ENCODE results near the gene ROR1.
"Not testable (repeated sequence)": the region's sequence is repeated elsewhere in the genome, so short reads cannot be mapped to it uniquely, and the experiment has no call there.

The ROR1 gene

DNA sequence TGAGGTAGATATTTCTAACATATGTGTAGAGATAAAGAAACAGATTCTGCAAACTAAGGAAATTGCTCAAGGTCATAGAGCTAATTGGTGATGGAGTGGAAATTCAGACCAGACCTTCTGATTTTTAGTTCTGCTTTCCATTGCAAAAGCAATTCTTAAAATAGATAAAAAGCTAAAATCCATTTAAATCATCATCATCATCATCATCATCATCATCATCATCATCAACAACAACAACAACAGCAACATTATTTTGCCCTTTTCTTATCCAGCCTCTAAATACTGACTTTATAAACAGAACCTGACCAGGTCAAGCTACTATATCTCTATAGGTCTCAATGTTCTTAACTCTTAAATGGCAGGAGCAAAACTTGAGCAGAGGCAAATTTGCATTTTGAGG lies 14.0 kb upstream of the ROR1 start:
- DNase-seq, result no peak

DNA sequence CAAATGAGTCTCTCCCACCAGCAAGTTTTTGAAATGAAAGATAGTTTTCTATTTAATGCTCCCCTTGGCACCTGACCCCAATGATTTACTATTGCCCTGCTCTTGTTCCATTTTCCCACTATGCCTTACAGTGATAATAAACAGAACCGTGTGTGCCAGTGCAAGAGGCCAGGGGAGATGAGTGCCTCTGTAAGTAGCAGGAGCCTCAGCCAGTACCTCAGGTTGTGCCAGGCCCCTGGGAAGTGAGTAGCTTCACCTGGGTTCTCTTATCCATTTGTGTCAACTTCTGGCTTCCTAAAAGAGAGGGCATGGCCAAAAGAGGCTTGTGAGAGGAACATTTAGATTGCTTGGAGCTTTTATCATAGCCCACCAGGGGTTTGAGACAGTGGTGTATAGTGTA lies 3.4 kb upstream of the ROR1 start:
- no peak for DNase-seq

DNA sequence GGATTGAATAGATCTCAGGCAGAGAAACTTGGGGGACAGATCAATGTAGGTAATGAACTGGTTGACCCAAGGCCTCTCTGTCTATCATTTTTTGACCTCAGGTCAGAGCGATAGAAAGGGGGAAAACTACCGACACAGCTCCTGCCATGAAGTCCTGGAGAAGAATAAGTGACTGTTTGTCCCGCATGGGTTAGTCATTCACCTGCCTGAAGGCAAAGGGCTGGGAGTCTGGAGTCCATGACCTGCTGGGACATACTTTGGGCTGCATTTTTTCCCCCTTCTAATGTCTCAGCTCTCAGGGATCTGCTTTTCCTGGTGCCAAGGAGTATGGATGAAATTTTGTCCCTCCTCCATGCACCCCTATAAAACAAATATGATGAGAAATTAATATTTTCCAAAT lies 1.6 kb upstream of the ROR1 start:
- no peak for DNase-seq

DNA sequence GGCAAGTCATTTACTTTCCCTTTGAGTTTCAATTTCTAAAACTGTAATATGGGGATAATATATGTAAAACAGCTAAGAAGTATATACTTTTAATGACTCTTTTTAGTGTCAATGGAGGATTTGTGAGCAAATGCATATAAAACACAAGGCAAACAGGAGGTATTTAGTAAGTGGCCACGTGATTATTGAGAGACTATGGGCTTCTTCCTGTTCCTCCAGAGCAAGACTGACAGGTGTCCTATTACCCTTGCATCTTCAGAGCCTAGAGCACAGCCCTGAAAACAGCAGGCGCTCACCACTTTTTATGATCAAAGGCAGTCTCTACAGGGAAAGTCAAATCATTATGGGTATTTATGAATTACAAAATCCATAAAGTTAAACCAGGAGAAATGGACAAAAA lies 941 bp upstream of the ROR1 start:
- DNase-seq, result no peak

DNA sequence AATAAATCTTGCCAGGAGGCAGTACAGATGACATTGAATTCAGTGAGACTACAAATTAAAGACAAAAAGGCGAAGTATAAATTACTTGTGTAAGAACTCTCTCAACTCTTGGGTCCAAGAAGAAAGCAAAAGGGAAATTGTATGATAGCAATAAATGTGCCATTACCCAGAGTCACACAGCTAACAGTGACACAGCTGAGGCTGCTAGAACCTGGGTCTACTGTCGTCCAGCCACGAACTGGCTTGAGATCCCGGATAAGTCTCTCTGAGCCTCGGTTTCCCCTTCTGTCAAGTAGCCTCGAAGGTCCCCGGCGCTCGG lies 362 bp upstream of the ROR1 start:
- no peak for DNase-seq

DNA sequence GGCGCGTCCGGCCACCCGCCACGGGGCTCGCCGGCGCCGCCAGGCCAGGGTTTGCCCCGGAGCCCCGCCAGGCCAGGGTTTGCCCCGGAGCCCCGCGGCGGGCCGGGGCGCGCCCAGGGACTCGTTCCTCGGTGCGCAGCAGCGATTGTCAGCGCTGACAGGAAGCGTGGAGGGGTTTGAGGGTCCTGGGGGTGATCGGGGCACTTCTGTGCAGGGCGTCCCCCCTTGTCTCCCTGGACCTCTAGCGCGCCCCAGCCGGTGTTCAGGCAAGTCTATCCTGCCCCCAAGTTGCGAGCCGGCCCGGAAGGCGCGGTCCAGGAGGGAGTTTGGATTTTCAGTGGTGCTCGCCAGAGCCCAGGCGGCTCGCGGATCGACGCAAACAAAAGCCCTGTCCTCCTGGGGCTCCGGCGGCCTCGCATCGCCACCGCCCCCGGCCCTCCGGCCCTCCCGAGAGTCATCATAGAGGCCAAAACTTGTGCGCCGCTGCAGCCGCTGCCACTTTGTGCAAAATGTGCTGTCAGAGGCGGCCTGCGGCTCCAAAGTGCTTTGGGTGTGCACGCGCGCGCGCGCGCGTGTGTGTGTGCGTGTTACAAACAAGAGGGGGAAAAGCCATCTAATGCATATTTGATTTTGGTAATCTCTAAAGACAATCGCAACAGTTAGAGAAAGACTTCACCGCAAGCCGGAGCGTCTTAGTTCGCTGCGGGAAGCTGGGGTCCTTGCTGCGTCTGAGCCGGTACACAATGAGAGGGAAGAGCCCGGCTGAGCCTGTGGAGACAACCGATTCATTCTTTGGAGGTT lies 1.0 kb downstream of the ROR1 start:
- DNase-seq, result no peak

DNA sequence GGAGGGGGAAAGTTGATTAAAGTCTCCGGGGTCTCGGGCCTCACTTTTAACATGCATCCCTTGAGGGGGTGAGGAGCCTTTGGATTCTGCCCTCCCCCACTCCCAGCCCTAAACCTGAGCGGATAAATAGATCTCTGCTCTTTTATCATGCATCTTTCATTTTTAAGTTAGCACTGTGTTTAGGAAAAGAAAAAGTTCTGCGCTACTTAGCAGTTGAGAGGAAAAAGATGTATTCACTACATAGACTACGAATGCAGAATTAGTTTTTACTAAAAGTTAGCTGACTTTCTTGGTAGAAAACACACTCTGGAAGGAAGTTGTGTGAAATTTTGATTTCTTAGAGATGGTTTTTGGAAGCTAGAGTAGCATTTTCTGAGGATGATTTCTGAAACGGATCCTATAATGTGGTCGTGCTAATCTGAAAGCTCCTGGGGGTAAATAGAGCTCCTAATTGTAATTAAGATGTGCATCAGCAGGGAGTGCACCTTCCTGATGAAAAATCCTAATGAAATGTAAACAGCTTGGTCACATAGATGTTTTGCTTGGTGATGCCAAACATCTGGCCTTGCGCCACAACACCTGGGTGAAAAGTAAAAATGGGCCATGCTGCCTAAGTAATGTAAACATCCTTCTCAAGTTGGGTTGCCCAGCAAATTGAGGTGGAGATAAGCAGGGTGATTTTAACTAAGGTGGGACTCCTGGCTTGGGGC lies 1.8 kb downstream of the ROR1 start:
- no peak for DNase-seq

DNA sequence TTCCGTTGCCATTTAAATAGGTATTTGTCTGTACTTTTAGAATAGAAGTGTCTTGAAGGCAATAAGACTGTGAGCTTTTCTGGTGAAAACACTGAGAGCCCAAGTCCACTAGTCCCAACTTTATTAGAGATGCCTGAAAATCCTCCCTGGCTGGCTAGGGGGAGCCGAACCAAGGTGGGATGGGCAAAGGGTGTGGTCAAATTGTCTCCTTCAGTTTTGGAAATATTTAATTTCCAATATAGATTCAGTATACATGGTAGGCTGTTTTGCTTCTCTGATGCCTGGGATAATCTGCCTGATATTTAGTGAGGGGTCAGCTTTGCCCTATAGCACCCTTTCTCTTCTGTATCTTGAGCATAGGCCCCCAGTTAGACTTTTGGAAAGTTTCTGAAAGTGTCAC lies 3.5 kb downstream of the ROR1 start:
- DNase-seq, result no peak

DNA sequence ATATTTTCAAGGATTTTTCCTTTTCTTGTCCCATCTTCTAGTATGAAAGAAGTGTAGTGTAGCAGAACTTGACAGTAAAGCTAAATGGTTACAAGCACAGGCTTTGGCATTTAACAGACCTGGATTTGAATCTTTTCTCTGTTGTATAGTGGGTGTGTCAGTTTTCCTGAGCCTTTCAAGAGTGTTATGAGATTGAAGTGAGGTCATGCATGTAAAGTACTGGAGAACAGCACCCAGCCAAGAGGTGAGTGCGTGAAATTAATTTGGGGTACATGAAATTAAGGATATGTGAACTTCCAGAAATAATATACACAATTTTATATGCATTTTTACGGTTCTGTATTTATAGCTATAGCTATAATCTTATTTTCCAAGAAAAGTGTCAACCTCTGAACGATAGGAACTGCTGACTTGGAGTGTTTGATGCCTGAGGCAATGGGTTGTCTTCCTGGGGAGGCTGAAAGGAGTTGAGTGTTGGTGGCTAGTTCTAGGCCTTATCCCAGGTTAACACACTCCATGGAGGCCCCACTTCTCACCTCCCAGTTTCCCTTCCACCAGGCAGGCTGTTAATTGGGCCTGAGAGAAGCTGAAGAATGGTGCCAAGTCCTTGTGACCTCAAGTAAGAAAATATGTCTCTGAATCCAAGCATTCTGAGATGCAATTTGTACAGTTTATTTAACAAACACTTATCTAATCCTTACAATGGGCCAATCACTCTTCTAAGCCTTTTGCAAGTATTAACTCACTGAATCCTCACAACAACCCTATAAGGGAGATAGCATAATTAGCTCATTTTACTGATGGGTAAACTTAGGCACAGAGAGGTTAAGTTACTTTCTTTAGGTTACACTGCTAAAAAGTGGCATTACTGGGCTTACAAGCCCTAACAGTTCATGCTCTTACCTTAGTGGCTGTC lies 4.4 kb downstream of the ROR1 start:
- DNase-seq, result no peak

DNA sequence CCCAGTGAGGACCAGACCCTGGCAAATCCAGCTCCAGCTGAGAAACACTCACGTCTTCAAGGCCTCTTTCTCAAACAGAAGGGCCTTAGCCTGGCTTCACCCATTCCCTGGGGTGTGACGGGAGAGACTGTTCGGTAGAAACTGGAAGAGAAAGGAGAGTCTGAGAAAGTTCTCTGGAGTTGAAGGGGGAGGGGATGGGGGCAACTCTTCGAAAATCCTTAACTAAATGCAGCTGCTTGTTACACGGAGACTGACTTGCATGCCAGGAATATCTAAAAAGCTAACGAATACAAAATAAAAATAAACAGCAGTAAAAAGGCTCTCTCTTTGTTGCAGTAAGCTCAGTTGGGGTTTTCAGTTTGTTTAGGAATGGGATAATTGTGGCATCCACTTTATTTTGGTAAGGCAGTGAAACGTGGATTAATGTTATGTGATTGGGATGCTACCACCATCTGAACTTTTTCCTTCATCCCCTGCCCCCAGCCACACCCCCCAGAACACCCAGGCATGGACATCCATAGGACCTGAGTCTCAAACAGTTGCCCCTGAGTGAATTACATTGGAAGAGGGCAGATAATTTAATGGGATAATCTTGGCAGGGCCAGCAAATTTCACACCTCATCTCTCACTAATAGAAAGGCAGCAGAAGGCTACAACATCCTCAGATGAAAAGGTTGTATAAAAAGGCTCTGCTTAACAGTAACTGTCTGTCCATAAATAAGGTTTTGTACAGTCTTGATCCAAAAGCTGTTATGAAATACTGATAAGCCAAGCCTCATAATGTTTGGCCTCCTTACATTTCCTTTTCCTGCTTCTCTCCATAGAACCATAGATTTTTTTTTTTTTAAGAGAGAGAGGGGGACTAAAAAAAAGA lies 5.8 kb downstream of the ROR1 start:
- no peak for DNase-seq

DNA sequence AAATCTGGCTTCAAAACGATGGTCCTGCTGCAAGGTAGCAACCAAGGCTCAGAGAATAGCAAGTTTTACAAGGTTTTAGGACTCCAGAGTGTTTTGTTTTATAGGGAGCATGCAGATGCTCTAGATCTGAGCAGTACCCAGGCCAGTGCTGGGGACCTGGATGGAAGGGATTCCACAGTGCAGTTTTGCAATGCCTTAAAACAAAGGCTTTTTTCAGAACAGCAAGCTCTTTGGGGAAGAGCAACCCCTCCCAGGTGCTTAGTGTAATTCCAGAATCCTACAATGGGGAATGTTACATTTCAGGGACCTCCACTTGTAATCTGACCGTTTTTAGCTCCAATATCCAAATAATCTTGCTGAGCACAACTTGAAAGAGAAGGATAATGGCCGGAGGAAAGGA lies 6.7 kb downstream of the ROR1 start:
- no peak for DNase-seq

DNA sequence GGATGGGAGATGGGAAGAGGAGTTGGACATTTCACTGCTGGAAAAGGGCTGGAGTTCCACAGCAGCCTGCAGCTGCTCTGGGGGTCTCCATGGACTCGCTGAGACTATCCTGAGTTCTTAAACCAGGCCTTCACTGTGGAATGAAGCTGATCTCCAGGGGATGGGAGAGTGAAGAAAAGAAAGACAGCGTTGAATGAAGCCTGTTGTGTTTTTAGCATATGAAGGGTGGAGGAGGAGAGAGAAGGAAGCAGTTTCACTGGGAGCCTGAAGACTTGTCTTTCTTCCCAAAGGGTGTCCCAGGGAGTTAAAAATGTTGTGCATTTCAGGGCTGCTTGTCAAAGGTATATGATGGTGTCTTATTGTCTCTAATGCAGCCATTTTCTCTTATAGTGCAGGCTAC lies 9.2 kb downstream of the ROR1 start:
- DNase-seq, result no peak

DNA sequence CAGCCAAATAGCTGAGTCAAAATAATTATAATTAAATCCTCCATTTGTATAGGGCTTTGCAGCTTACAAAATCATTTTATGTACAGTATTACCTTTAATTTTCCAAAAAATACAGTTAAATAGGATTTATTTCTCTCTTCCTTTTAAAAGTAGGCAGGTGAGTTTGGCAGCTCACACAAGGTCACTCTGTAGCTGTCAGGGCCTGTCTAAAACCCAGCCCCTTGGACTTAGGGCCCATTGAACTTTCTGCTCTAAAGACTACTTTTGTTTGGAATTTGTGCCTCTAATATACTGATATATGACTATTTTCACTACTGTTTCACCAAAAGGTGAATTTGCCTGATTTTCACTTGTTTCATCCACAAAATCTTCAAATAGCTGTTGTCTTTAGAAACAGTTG lies 10.3 kb downstream of the ROR1 start:
- no peak for DNase-seq

DNA sequence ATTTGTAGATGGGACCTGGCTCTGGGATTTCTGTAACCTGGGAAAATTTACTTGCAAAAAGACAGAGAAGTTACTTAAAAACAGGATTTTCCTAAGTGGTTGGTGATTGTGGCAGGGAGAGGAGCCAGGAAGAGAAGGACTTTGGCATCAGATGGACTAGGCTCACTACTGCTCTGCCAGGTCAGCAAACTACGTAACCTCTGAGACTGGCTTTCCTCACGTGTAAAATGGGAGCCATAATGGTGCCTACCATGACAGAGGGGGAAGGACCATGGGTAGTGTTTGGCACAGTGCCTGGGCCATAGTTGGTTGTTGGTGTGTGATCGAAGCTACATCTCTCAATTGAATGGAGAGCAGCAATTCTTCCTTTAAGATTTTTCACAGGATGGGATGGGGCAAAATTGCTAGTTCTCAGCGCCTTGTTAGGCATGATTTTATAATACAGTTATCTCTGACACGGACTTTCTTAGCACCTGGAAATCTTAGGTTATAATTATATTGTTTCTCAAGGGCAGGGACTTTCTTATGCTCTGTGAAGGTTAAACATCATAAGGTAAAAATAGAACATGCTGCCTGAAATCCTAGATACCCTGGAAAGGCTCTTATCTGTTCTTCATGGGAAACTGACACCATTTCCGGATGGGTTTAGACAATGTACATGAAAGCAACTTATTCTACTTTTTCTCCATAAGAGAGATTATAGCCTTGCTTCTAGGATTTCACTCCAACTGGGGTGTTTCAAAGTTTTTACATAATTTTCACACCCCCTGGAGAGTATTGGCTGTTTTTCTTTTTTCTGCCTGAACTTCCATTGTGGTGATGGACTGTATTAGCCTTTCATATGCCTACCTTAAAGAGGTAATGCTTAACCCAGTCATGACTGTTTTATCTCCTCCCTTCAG lies 10.9 kb downstream of the ROR1 start:
- no peak for DNase-seq

DNA sequence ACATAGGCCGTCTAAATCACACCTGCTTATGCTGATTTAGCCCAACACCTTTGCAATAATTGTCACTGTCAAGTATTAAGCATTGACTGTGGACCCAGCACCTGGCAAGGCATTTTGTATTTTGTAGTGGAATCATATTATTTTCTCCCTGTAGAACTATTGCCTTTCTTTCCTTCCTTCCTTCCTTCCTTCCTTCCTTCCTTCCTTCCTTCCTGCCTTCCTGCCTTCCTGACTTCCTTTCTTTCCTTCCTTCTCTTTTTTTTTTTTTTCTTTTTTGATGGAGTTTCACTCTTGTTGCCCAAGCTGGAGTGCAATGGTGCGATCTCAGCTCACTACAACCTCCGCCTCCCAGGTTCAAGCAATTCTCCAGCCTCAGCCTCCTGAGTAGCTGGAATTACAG lies 13.5 kb downstream of the ROR1 start:
- not testable (repeated sequence) for DNase-seq

DNA sequence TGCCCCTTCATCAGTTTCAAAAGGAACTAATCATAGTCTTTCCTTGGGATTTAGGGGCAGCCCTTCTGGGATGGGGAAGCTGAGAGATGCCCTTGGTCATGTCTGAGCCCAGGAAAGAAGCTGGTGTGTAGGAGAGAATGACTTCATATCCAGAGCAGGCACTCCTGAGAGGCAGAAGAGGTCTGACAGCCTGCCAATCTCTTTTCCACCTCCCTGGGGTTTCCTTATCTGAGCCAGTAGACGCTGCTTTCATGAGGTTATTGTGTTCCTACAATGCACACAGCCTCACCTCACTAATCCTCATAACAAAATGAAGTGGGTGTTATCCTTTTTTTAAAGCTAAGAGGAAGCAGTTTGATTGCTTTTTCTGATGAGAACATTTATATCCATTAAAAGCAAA lies 14.1 kb downstream of the ROR1 start:
- DNase-seq, result no peak

DNA sequence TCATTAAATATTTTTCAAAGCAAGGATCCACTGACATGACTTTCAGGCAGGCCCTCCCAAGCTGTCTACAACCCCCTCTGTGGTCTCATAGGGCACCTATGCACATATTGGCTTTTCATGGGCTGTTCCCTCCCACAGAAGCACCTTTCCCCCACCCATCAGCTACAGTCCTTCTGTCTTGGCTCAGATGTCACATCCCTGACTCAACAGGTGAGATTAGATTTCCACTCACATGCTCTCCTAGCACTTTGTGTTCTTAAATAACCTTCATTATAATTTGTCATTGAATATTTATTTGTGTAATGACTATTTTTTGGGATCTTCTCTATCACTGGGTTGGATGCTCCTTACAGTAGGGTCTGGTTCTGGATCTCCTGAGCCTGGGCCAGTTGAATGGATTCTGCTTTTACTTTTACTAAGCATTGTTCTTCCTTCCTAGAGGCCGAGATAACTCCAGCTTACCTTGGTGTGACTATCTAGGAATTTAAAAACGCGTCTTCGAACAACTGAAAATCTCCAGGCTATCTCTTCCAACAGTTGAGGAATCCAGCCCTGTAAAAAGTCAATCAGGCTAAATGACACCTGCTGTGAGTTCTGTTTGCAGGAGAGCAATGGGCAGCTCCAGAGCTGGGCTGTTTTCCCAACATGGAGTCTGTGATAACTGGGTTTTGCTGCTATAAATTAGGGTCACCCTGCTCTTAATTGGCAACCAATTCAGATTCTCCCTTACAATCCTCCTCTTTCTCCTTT lies 16.2 kb downstream of the ROR1 start:
- no peak for DNase-seq

DNA sequence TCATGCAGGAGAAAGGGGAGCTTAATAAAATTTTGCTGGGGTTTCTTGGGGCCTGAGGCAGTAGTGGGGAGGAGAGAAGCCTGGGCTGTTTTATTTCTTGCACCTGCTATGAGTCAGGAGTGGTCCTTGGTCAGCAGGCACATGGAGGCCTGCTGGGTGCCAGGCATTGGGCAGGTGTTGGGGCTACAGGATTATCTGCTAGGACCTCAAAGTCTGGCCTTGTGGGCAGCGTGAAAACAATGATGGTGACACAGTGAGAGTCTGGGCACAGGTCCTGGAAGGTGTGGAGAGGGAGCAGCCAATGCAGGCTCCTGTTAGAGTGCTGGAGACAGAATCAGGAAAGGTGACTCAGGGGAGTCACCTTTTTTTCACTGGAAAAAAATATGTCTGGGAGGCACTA lies 17.2 kb downstream of the ROR1 start:
- no peak for DNase-seq

DNA sequence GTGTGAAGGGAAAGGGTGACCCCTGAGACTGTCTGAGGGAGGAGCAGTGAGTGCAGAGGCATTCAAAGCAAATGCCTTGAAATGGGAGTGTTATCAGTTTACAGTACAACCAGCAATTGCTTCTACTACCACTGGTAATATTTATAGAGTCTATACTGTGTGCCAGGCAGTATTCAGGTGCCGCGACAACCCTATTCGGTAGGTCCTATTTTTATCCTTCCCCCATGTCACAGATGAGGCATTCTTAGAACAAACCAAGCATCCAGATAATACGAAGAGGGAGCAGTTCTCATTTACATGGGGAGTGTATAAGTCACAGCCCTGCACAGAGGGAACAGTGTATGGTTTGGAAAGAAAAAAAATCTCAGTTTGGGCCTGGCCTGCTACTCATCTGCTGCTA lies 18.3 kb downstream of the ROR1 start:
- DNase-seq, result no peak

DNA sequence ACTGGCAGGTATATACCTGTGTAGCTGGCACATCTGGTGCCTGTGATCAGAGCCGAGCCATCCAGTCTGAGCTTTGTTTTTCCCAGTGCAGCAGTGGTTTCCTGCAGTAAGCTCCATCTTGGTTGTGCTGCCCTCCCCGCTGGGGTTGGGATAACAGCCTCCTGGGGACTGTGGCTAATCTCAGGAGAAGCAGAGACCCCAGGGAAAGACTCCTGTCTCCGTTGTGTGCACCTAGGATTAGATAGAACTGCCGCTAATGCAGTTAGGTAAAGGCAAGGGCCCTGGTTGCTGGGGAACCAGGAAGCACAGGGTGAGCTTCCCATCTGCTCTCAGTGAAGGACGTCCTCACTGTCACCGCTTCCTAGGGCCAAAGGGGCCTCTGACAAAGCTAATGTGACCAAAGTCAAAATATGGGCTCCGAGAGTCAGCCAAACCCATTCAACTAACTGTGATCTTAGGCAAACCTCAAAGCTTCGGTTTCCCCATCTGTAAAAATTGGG lies 20.0 kb downstream of the ROR1 start:
- no peak for DNase-seq

DNA sequence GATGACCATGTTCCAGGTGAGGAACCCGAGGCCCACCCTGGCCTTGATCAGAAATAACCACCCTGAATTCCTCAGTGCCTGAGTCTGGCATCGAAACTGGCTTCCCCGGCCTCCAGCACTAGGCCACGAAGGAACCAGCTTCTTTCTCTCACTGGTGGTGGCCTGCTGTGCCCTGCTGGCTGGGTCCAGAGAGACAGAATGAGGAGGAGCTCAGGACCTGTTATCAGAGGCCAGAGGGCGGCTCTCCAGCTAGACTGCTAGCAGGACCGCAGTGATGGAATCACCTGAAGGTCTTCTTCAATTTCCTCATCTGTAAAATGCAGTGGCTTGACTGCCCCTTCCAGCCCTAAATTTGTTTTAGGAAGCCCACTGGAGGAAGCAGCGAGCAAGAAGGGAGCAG lies 20.5 kb downstream of the ROR1 start:
- DNase-seq, result no peak

All from stimulated activated CD4-positive, alpha-beta T cell treated with anti-CD3 and anti-CD28 coated beads, Interleukin-1b, Interleukin-23, amount 100 ng/mL, for 48 hours (primary cell).